ENCODE results near the gene OSM.
"Not testable (repeated sequence)": the region's sequence is repeated elsewhere in the genome, so short reads cannot be mapped to it uniquely, and the experiment has no call there.

Gene OSM

GRCh38 chr22:30225220-30225927 is 41.3 kb downstream of the OSM start:
- no peak for DNase-seq

- no peak for DNase-seq
These were observed 42.3 kb downstream of the OSM start for GRCh38 chr22:30224161-30224857.

- DNase-seq = no peak
These were observed 43.3 kb downstream of the OSM start for GRCh38 chr22:30223303-30223702.

GRCh38 chr22:30222321-30222720 is 44.3 kb downstream of the OSM start:
- DNase-seq = no peak

GRCh38 chr22:30221121-30221992 is 45.3 kb downstream of the OSM start:
- peak; percentile 79 for DNase-seq

- no peak for DNase-seq
These were observed 46.2 kb downstream of the OSM start for GRCh38 chr22:30220338-30221012.

- no peak for DNase-seq
These were observed 46.9 kb downstream of the OSM start for GRCh38 chr22:30219668-30220278.

- no peak for DNase-seq
These were observed 47.5 kb downstream of the OSM start for GRCh38 chr22:30219049-30219654.

GRCh38 chr22:30217698-30218560 is 48.7 kb downstream of the OSM start:
- no peak for DNase-seq

- DNase-seq = no peak
These were observed 49.9 kb downstream of the OSM start for GRCh38 chr22:30216710-30217109.

GRCh38 chr22:30216272-30216671 is 50.4 kb downstream of the OSM start:
- not testable (repeated sequence) for DNase-seq

- DNase-seq = no peak
These were observed 51.8 kb downstream of the OSM start for GRCh38 chr22:30214703-30215407.

GRCh38 chr22:30212996-30213441 is 53.6 kb downstream of the OSM start:
- DNase-seq = no peak
